ENCODE data around the gene APOB.
"Not testable (repeated sequence)": the region's sequence is repeated elsewhere in the genome, so short reads cannot be mapped to it uniquely, and the experiment has no call there.

The APOB gene

DNA sequence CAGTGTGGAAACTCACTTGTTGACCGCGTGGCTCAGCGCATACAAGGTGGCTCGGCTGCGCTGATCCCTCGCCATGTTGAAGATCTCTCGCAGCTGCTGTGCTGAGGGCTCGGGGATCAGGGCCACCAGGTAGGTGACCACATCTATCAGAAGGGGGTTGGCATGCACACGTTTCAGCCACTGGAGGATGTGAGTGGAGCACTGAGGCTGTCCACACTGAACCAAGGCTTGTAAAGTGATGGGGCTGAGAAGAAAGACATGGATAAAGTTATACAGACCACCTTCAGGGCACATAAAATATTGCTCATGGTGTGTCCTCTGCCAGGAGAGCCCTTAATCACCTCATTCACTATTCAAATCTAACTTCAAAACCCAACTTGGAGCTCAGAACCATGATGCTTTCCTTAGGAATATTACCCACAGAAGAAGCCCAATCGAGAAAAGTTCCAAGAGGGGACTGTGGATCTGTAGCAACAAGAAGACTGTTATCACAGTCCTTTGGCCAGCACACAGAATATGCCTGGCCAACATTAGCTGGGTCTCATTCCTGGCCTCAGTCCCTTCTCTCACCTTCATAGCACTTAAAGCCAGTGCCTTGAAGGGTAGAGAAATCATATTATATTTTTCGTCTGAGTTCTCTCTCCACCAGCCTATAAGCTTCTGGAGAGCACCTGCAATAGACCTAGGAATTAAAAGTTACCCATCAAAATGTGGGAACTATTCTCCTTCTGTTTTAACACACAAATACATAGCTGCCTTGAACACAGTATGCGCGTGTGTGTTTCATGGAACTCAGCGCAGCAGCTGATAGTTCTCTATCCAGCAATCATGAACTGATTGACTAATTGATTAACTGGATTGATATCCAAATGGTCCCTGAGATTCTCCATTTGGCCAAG, 11.3 kb downstream of the APOB start:
- H3K4me3 ChIP-seq (ENCODE audit: low read length) = no peak overlapping the region
- no peak overlapping the region for H3K4ac ChIP-seq (ENCODE audit: low read depth, low read length)
- DNase-seq = no peak
- no peaks in the 10 kb centered on the region for H3K36me3 ChIP-seq (ENCODE audit: control insufficient read depth, insufficient read depth, low read length)
- no peak overlapping the region for H3K23ac ChIP-seq (ENCODE audit: low read length)
- no peak overlapping the region for H3K9ac ChIP-seq (ENCODE audit: low read length)
- H3K4me1 ChIP-seq (ENCODE audit: control insufficient read depth, low read depth, low read length) = no peaks in the 10 kb centered on the region
- no peak overlapping the region for H3K18ac ChIP-seq (ENCODE audit: low read length)
- no peak overlapping the region for H2AK5ac ChIP-seq (ENCODE audit: low read length)
- H2BK5ac ChIP-seq (ENCODE audit: low read length) = no peak overlapping the region
- no CpG with 5 or more reads among the region's 14 CpGs for WGBS (ENCODE audit: extremely low coverage, insufficient coverage, low lambda C conversion rate)
- no peaks in the 10 kb centered on the region for H3K27me3 ChIP-seq (ENCODE audit: insufficient read depth, low read length, poor library complexity)
- no peak overlapping the region for H3K56ac ChIP-seq (ENCODE audit: low read length)
- H3K27ac ChIP-seq (ENCODE audit: low read depth, low read length) = no peak overlapping the region
- H2BK120ac ChIP-seq (ENCODE audit: low read depth, low read length) = no peak overlapping the region
- no peaks in the 10 kb centered on the region for H3K79me2 ChIP-seq (ENCODE audit: control insufficient read depth, insufficient read depth, low read length)
- H3K79me1 ChIP-seq (ENCODE audit: low read length) = no peaks in the 10 kb centered on the region
- H4K8ac ChIP-seq (ENCODE audit: low read depth, low read length) = no peak overlapping the region
- no peak overlapping the region for H4K5ac ChIP-seq (ENCODE audit: low read length)
- H2BK15ac ChIP-seq (replicated peaks; ENCODE audit: low read depth) = no peak overlapping the region
- H3K4me2 ChIP-seq (ENCODE audit: low read length) = no peak overlapping the region

DNA sequence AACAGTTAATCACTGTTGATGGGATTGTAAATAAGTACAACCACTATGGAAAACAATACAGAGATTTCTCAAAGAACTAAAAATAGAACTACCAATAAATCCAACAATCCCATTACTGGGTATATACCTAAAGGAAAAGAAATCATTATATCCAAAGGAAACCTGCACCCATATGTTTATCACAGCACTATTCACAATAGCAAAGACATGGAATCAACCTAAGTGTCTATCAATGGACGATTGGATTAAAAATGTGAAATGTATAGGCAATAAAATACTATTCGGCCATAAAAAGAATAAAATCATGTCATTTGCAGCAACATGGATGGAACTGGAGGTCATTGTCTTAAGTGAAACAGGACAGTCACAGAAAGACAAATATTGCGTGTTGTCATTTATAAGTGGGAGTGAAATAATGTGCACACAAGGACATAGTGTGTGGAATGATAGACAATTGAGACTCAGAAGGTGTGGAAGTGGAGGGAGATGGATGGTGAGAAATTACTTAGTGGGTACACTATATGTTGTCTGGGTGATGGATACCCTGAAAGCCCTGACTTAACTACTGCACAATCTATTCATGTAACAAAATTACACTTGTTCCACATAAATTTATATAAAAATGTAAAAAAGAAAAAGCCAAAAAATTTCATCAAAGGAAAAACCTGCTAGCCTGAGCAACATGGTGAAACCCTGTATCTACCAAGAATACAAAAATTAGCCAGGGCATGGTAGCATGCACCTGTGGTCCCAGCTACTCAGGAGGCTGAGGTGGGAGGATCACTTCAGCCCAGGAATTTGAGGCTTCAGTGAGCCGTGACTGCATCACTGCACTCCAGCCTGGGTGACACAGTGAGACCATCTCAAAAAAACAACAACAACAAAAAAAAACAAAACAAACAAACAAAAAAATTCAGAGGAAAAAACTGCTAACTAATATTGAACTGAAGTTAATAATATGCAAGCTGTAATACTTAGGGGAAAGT, 12.6 kb downstream of the APOB start:
- Histone ChIP-seq H3K18ac (ENCODE audit: low read length) (no peak overlapping the region), H2BK120ac (ENCODE audit: low read depth, low read length) (no peak overlapping the region), H3K23ac (ENCODE audit: low read length) (no peak overlapping the region), H3K4ac (ENCODE audit: low read depth, low read length) (no peak overlapping the region), H3K56ac (ENCODE audit: low read length) (no peak overlapping the region), H3K27ac (ENCODE audit: low read depth, low read length) (no peak overlapping the region), H3K36me3 (ENCODE audit: control insufficient read depth, insufficient read depth, low read length) (no peaks in the 10 kb centered on the region), H3K4me3 (ENCODE audit: low read length) (no peak overlapping the region), H3K79me2 (ENCODE audit: control insufficient read depth, insufficient read depth, low read length) (no peaks in the 10 kb centered on the region), H2BK5ac (ENCODE audit: low read length) (no peak overlapping the region), H4K5ac (ENCODE audit: low read length) (no peak overlapping the region), H2AK5ac (ENCODE audit: low read length) (no peak overlapping the region), H3K9ac (ENCODE audit: low read length) (no peak overlapping the region), H4K8ac (ENCODE audit: low read depth, low read length) (no peak overlapping the region), H3K4me1 (ENCODE audit: control insufficient read depth, low read depth, low read length) (no peaks in the 10 kb centered on the region), H2BK15ac (replicated peaks; ENCODE audit: low read depth) (no peak overlapping the region), H3K79me1 (ENCODE audit: low read length) (no peaks in the 10 kb centered on the region), H3K27me3 (ENCODE audit: insufficient read depth, low read length, poor library complexity) (no peaks in the 10 kb centered on the region), H3K4me2 (ENCODE audit: low read length) (no peak overlapping the region)
- WGBS (ENCODE audit: extremely low coverage, insufficient coverage, low lambda C conversion rate) = no CpG with 5 or more reads among the region's 4 CpGs
- no peak for DNase-seq

DNA sequence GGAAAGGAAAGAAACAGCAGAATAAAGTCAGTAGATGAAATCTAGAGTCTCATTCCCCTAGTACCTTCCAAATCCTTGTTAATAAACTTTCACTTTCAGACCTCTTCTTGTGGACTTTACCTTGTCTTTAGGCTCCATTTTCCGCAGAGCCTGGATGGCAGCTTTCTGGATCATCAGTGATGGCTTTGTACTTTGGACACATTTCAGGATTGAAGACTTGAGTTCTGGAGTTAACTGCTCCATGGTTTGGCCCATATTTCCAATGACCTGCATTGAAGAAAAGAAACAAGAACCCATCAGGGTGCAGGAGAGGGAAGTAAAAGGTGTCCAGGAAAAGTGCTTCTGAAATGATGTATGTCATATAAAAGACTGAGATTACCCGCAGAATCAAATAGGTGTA, 14.4 kb downstream of the APOB start:
- H2AK5ac ChIP-seq (ENCODE audit: low read length) = no peak overlapping the region
- no peak overlapping the region for H3K9ac ChIP-seq (ENCODE audit: low read length)
- no peak for DNase-seq
- H2BK5ac ChIP-seq (ENCODE audit: low read length) = no peak overlapping the region
- no peak overlapping the region for H4K5ac ChIP-seq (ENCODE audit: low read length)
- H3K79me2 ChIP-seq (ENCODE audit: control insufficient read depth, insufficient read depth, low read length) = no peaks in the 10 kb centered on the region
- H3K79me1 ChIP-seq (ENCODE audit: low read length) = no peaks in the 10 kb centered on the region
- H3K23ac ChIP-seq (ENCODE audit: low read length) = no peak overlapping the region
- H3K4me1 ChIP-seq (ENCODE audit: control insufficient read depth, low read depth, low read length) = no peaks in the 10 kb centered on the region
- no peak overlapping the region for H3K27ac ChIP-seq (ENCODE audit: low read depth, low read length)
- no peak overlapping the region for H3K56ac ChIP-seq (ENCODE audit: low read length)
- H3K4ac ChIP-seq (ENCODE audit: low read depth, low read length) = no peak overlapping the region
- no CpG with 5 or more reads among the region's 2 CpGs for WGBS (ENCODE audit: extremely low coverage, insufficient coverage, low lambda C conversion rate)
- no peak overlapping the region for H3K4me3 ChIP-seq (ENCODE audit: low read length)
- H3K4me2 ChIP-seq (ENCODE audit: low read length) = no peak overlapping the region
- H3K18ac ChIP-seq (ENCODE audit: low read length) = no peak overlapping the region
- no peaks in the 10 kb centered on the region for H3K36me3 ChIP-seq (ENCODE audit: control insufficient read depth, insufficient read depth, low read length)
- H2BK15ac ChIP-seq (replicated peaks; ENCODE audit: low read depth) = no peak overlapping the region
- H2BK120ac ChIP-seq (ENCODE audit: low read depth, low read length) = no peak overlapping the region
- H4K8ac ChIP-seq (ENCODE audit: low read depth, low read length) = no peak overlapping the region
- no peaks in the 10 kb centered on the region for H3K27me3 ChIP-seq (ENCODE audit: insufficient read depth, low read length, poor library complexity)

DNA sequence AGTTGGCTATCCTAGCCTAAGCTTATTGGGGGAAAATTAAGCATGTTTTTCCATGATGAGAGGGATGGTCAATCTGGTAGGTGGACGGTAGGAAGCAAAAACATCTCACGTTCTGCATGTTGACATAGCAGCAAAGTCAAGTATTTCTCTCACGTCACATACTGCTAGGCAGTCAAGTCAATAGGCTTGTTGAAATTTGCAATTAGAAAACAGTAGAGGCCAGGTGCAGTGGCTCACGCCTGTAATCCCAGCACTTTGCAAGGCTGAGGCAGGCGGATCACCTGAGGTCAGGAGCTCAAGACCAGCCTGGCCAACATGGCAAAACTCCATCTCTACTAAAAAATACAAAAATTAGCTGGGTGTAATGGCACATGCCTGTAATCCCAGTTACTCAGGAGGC, 14.9 kb downstream of the APOB start:
- H4K8ac ChIP-seq (ENCODE audit: low read depth, low read length); H3K4me1 ChIP-seq (ENCODE audit: control insufficient read depth, low read depth, low read length); H3K4me2 ChIP-seq (ENCODE audit: low read length); H3K79me2 ChIP-seq (ENCODE audit: control insufficient read depth, insufficient read depth, low read length); H3K4ac ChIP-seq (ENCODE audit: low read depth, low read length); H2BK15ac ChIP-seq (replicated peaks; ENCODE audit: low read depth); H3K18ac ChIP-seq (ENCODE audit: low read length); H3K4me3 ChIP-seq (ENCODE audit: low read length); H2BK120ac ChIP-seq (ENCODE audit: low read depth, low read length); H2AK5ac ChIP-seq (ENCODE audit: low read length); DNase-seq; H3K36me3 ChIP-seq (ENCODE audit: control insufficient read depth, insufficient read depth, low read length); H3K79me1 ChIP-seq (ENCODE audit: low read length); H3K56ac ChIP-seq (ENCODE audit: low read length); H3K27me3 ChIP-seq (ENCODE audit: insufficient read depth, low read length, poor library complexity); H3K9ac ChIP-seq (ENCODE audit: low read length); H3K27ac ChIP-seq (ENCODE audit: low read depth, low read length); H2BK5ac ChIP-seq (ENCODE audit: low read length); H4K5ac ChIP-seq (ENCODE audit: low read length); H3K23ac ChIP-seq (ENCODE audit: low read length): not testable (repeated sequence)
- WGBS (ENCODE audit: extremely low coverage, insufficient coverage, low lambda C conversion rate) = no CpG with 5 or more reads among the region's 5 CpGs

DNA sequence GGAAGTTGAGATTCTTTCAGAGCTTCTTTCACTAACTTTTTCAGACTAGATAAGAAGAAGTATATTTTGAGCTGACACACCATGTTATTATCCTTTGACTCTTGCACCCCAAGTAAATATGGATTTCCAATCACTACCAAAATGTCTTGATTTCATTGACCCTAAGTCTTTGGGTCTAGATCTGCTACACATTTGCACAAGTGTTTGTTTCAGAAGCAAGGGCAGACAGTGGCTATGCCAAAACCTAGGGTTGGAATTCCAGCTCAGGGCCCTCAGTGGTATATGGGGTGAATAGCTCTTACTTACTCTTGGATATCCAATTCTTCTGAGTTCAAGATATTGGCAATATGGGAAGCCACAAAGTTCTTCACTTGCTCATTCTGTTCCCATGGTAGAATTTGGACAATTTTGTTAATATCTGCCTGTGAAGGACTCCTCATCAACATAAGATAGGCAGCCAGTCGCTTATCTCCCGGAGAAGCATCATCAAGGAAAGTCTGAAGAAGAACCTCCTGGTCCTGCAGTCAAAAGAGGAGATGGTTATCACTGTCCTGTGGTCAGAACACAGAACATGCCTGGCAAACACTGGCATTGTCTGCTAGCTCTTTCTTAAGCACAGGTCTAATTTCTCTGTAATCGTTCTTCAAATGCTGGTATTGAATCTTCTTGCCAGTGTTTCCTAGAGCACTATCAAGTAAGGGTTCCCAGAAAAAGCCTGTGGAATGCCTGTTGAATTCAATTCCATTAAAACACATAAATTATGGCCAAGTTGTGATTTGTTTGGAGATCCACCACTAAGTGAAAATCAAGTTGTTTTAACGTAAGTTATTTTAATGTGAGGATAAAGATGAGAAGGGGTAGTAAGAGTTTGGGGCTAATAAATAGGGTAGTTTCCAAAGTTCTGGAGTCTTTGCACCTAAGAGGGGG, 15.6 kb downstream of the APOB start:
- Histone ChIP-seq H3K23ac (ENCODE audit: low read length) (no peak overlapping the region), H2BK120ac (ENCODE audit: low read depth, low read length) (no peak overlapping the region), H2AK5ac (ENCODE audit: low read length) (no peak overlapping the region), H4K5ac (ENCODE audit: low read length) (no peak overlapping the region), H3K9ac (ENCODE audit: low read length) (no peak overlapping the region), H3K79me2 (ENCODE audit: control insufficient read depth, insufficient read depth, low read length) (no peaks in the 10 kb centered on the region), H3K4ac (ENCODE audit: low read depth, low read length) (no peak overlapping the region), H3K27ac (ENCODE audit: low read depth, low read length) (no peak overlapping the region), H2BK15ac (replicated peaks; ENCODE audit: low read depth) (no peak overlapping the region), H4K8ac (ENCODE audit: low read depth, low read length) (no peak overlapping the region), H3K56ac (ENCODE audit: low read length) (no peak overlapping the region), H3K27me3 (ENCODE audit: insufficient read depth, low read length, poor library complexity) (no peaks in the 10 kb centered on the region), H2BK5ac (ENCODE audit: low read length) (no peak overlapping the region), H3K79me1 (ENCODE audit: low read length) (no peaks in the 10 kb centered on the region), H3K4me2 (ENCODE audit: low read length) (no peak overlapping the region), H3K4me3 (ENCODE audit: low read length) (no peak overlapping the region), H3K18ac (ENCODE audit: low read length) (no peak overlapping the region), H3K36me3 (ENCODE audit: control insufficient read depth, insufficient read depth, low read length) (no peaks in the 10 kb centered on the region), H3K4me1 (ENCODE audit: control insufficient read depth, low read depth, low read length) (no peaks in the 10 kb centered on the region)
- WGBS (ENCODE audit: extremely low coverage, insufficient coverage, low lambda C conversion rate) = 100% methylated on average over 1 of the region's 4 CpGs
- no peak for DNase-seq

Measured in mesendoderm (in vitro differentiated cells).